Measurements from ENCODE around the gene NPLOC4.
A peak's percentile ranks its signal among the peaks of the same experiment; 100 is the strongest.
"Not testable (repeated sequence)": the region's sequence is repeated elsewhere in the genome, so short reads cannot be mapped to it uniquely, and the experiment has no call there.

NPLOC4 gene

GRCh38 chr17:81638683-81639082 is 1.8 kb upstream of the NPLOC4 start:
- no peak overlapping the region for H3K4me3 ChIP-seq (replicated peaks in 1 of 2; ENCODE audit: low read depth in 2 of 2, low read length in 2 of 2)
- no peak for DNase-seq (ENCODE audit: low read depth in 2 of 2)
- no peak for TF ChIP-seq CTCF (IDR thresholded peaks at IDR 0.05; ENCODE audit: low read depth, low read length)

GRCh38 chr17:81635973-81636504 is 873 bp downstream of the NPLOC4 start:
- H3K4me3 ChIP-seq (replicated peaks in 1 of 2; ENCODE audit: low read depth in 2 of 2, low read length in 2 of 2) = peak overlapping the region; percentile 65 to 91
- TF ChIP-seq CTCF (IDR thresholded peaks at IDR 0.05; ENCODE audit: low read depth, low read length) = no peak
- DNase-seq (ENCODE audit: low read depth in 2 of 2) = peak in 1 of 2 donors; percentile 65

- DNase-seq (ENCODE audit: low read depth in 2 of 2) = no peak
- no peak for TF ChIP-seq CTCF (IDR thresholded peaks at IDR 0.05; ENCODE audit: low read depth, low read length)
- H3K4me3 ChIP-seq (replicated peaks in 1 of 2; ENCODE audit: low read depth in 2 of 2, low read length in 2 of 2) = peak overlapping the region in 1 of 2 donors; percentile 91
Measured at GRCh38 chr17:81635431-81635830, 1.5 kb downstream of the NPLOC4 start.

- no peak for DNase-seq (ENCODE audit: low read depth in 2 of 2)
- no peak for TF ChIP-seq CTCF (IDR thresholded peaks at IDR 0.05; ENCODE audit: low read depth, low read length)
- H3K4me3 ChIP-seq (replicated peaks in 1 of 2; ENCODE audit: low read depth in 2 of 2, low read length in 2 of 2) = no peak overlapping the region
Measured at GRCh38 chr17:81631482-81631881, 5.4 kb downstream of the NPLOC4 start.

- TF ChIP-seq CTCF (IDR thresholded peaks at IDR 0.05; ENCODE audit: low read depth, low read length) = no peak
- no peak for DNase-seq (ENCODE audit: low read depth in 2 of 2)
- no peak overlapping the region for H3K4me3 ChIP-seq (replicated peaks in 1 of 2; ENCODE audit: low read depth in 2 of 2, low read length in 2 of 2)
Measured at GRCh38 chr17:81630274-81630673, 6.6 kb downstream of the NPLOC4 start.

GRCh38 chr17:81621494-81622130 is 15.3 kb downstream of the NPLOC4 start:
- TF ChIP-seq CTCF (IDR thresholded peaks at IDR 0.05; ENCODE audit: low read depth, low read length) = no peak
- H3K4me3 ChIP-seq (replicated peaks in 1 of 2; ENCODE audit: low read depth in 2 of 2, low read length in 2 of 2) = no peak overlapping the region
- peak in 1 of 2 donors; percentile 5 for DNase-seq (ENCODE audit: low read depth in 2 of 2)

GRCh38 chr17:81618307-81618706 is 18.6 kb downstream of the NPLOC4 start:
- not testable (repeated sequence) for DNase-seq (ENCODE audit: low read depth in 2 of 2); H3K4me3 ChIP-seq (replicated peaks in 1 of 2; ENCODE audit: low read depth in 2 of 2, low read length in 2 of 2)

Measured in cardiac fibroblast (primary cell).